ENCODE data around the gene KRTAP17-1. TPM values are rescaled to one million over a fixed set of nuclear protein-coding genes. Genes with fewer than 3 reads are reported as not detected.

Gene KRTAP17-1
- total RNA-seq, 1 experiment from 2014 or later, result not detected

DNA sequence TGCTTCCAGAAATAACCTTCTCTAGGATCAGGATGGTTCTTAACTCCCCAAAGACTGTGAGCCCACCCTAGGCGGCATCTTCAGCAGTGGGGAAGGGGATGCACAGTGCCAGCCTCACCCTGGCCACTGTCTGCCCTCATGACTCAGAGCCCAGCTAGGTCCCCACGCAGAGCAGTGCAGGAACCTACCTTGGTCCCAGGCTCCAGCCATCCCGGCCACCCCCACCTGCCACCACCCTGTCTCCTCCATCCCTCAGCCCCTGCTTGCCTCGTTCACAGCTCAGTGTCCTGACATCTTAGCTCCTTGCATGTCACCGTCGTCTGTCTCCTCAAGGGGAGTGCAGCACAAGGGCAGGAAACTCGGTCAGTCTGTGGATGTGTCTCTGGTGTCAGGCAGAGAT lies 16.1 kb upstream of the KRTAP17-1 start:
- DNase-seq (ENCODE audit: low spot score), result no peak
- TF ChIP-seq, protein P1, sequence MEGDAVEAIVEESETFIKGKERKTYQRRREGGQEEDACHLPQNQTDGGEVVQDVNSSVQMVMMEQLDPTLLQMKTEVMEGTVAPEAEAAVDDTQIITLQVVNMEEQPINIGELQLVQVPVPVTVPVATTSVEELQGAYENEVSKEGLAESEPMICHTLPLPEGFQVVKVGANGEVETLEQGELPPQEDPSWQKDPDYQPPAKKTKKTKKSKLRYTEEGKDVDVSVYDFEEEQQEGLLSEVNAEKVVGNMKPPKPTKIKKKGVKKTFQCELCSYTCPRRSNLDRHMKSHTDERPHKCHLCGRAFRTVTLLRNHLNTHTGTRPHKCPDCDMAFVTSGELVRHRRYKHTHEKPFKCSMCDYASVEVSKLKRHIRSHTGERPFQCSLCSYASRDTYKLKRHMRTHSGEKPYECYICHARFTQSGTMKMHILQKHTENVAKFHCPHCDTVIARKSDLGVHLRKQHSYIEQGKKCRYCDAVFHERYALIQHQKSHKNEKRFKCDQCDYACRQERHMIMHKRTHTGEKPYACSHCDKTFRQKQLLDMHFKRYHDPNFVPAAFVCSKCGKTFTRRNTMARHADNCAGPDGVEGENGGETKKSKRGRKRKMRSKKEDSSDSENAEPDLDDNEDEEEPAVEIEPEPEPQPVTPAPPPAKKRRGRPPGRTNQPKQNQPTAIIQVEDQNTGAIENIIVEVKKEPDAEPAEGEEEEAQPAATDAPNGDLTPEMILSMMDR (IDR thresholded peaks at IDR 0.05), result no peak
- TF ChIP-seq ZNF317 (CRISPR knock-in tag; IDR thresholded peaks at IDR 0.05; ENCODE audit: borderline replicate concordance, low read depth) (no peak), NFYB (CRISPR knock-in tag; conservative IDR thresholded peaks at IDR 0.05; ENCODE audit: low read depth) (no peak)
- ChIA-PET CTCF (no interaction called here), POLR2A (no interaction called here)
- no peaks in the 10 kb centered on the region for H3K4me1 Mint-ChIP-seq
- H3K27ac Mint-ChIP-seq, result no peak overlapping the region
- no peaks in the 10 kb centered on the region for H3K27me3 Mint-ChIP-seq (ENCODE audit: low read depth)
- no peaks in the 10 kb centered on the region for H3K9me3 Mint-ChIP-seq
- no peak overlapping the region for H3K4me3 Mint-ChIP-seq
- no peaks in the 10 kb centered on the region for H3K36me3 Mint-ChIP-seq
- ATAC-seq, result no peak

DNA sequence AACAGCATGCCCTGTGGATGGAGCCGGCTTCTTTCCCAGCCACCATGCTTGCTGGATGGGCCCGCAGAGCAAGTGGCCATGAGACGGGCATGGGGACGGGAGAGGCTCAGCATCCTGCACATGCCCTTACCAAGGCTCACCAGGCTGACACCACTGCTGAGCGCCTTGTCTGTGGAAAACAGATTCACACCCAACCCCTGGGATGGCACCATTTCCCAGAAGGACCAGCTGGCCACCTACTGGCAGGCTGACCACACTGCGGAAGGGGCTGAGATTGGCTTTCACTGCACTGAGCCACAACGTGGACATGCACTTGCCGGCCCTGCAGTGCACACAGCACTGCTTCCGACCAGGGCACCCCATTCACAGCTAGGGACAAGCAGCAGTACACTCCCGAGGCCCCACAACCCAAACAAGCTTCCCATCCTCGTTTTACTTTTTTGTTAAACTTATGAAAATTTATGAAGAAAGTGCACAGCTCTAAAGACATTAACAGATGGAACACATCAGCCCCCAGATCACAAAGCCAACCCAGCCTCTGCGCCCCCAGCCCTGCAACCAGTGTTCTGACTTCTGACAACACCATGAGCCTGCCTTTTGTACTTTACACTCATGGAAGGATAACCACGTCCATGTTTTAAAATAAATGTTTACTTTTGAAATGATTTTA lies 13.9 kb upstream of the KRTAP17-1 start:
- Mint-ChIP-seq H3K27me3 (ENCODE audit: low read depth) (no peaks in the 10 kb centered on the region), H3K4me1 (no peaks in the 10 kb centered on the region), H3K9me3 (no peaks in the 10 kb centered on the region), H3K4me3 (no peak overlapping the region), H3K36me3 (no peaks in the 10 kb centered on the region), H3K27ac (no peak overlapping the region)
- TF ChIP-seq, protein P1 (IDR thresholded peaks at IDR 0.05), result peak; percentile 86
- TF ChIP-seq, protein P2, sequence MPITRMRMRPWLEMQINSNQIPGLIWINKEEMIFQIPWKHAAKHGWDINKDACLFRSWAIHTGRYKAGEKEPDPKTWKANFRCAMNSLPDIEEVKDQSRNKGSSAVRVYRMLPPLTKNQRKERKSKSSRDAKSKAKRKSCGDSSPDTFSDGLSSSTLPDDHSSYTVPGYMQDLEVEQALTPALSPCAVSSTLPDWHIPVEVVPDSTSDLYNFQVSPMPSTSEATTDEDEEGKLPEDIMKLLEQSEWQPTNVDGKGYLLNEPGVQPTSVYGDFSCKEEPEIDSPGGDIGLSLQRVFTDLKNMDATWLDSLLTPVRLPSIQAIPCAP (CRISPR knock-in tag; IDR thresholded peaks at IDR 0.05), result no peak
- POLR2A ChIA-PET, result no interaction called here
- DNase-seq (ENCODE audit: low spot score), result peak; percentile 76
- ATAC-seq, result peak; percentile 90
- CTCF ChIA-PET, result interaction anchor here (0.9 to 3.3 kb wide), 10 partner anchors 10 to 466 kb away, joined by 3 to 17 read pairs (median 8); no protein-coding TSS in a partner anchor

DNA sequence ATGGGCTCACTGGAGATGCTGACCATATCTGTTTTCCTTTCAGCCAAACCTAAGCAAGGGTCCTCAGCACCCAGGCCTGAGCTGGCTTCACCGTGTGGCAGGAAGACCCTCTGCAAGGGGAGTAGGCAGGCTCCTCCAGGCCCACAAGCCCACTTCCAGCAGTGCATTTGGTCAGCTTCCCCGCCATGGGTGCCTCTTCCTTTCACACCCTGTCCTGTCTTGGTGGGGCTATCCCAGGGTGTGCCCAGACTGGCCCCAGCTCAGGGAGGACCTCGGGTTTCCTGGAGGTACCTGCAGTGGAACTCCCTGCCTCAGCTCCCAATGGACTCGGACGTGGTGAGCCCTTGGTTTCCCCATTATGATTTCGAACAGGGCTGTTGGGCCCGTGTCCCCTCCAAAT lies 12.7 kb upstream of the KRTAP17-1 start:
- CTCF ChIA-PET, result interaction anchor here (1.3 to 3.3 kb wide), 4 partner anchors 221 to 465 kb away, joined by 3 to 17 read pairs (median 10); no protein-coding TSS in a partner anchor
- Mint-ChIP-seq H3K4me3 (no peak overlapping the region), H3K9me3 (no peaks in the 10 kb centered on the region), H3K4me1 (0 out of 2 replicates have a peak, but pooled peaks cover 3% of the 10 kb centered on the region), H3K27me3 (ENCODE audit: low read depth) (no peaks in the 10 kb centered on the region), H3K27ac (no peak overlapping the region), H3K36me3 (no peaks in the 10 kb centered on the region)
- TF ChIP-seq, protein P3, sequence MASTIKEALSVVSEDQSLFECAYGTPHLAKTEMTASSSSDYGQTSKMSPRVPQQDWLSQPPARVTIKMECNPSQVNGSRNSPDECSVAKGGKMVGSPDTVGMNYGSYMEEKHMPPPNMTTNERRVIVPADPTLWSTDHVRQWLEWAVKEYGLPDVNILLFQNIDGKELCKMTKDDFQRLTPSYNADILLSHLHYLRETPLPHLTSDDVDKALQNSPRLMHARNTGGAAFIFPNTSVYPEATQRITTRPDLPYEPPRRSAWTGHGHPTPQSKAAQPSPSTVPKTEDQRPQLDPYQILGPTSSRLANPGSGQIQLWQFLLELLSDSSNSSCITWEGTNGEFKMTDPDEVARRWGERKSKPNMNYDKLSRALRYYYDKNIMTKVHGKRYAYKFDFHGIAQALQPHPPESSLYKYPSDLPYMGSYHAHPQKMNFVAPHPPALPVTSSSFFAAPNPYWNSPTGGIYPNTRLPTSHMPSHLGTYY (CRISPR knock-in tag; IDR thresholded peaks at IDR 0.05), result no peak
- TF ChIP-seq, protein P4, sequence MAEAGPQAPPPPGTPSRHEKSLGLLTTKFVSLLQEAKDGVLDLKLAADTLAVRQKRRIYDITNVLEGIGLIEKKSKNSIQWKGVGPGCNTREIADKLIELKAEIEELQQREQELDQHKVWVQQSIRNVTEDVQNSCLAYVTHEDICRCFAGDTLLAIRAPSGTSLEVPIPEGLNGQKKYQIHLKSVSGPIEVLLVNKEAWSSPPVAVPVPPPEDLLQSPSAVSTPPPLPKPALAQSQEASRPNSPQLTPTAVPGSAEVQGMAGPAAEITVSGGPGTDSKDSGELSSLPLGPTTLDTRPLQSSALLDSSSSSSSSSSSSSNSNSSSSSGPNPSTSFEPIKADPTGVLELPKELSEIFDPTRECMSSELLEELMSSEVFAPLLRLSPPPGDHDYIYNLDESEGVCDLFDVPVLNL (CRISPR knock-in tag; IDR thresholded peaks at IDR 0.05; ENCODE audit: borderline replicate concordance, low read depth), result no peak
- TF ChIP-seq MXD4 (CRISPR knock-in tag; IDR thresholded peaks at IDR 0.05; ENCODE audit: borderline replicate concordance), result no peak
- no peak for TF ChIP-seq ZNF317 (CRISPR knock-in tag; IDR thresholded peaks at IDR 0.05; ENCODE audit: borderline replicate concordance, low read depth)
- no peak for TF ChIP-seq ZBTB21 (CRISPR knock-in tag; IDR thresholded peaks at IDR 0.05; ENCODE audit: borderline replicate concordance)
- TF ChIP-seq EMX1 (CRISPR knock-in tag; IDR thresholded peaks at IDR 0.05), result no peak
- TF ChIP-seq RELA (CRISPR knock-in tag; IDR thresholded peaks at IDR 0.05; ENCODE audit: borderline replicate concordance), result no peak
- no peak for TF ChIP-seq CREB1 (CRISPR knock-in tag; IDR thresholded peaks at IDR 0.05)
- no peak for TF ChIP-seq NFYB (CRISPR knock-in tag; conservative IDR thresholded peaks at IDR 0.05; ENCODE audit: low read depth)
- TF ChIP-seq ZNF121 (CRISPR knock-in tag; IDR thresholded peaks at IDR 0.05), result no peak
- no peak for TF ChIP-seq RORB (CRISPR knock-in tag; IDR thresholded peaks at IDR 0.05)
- TF ChIP-seq, protein P5, sequence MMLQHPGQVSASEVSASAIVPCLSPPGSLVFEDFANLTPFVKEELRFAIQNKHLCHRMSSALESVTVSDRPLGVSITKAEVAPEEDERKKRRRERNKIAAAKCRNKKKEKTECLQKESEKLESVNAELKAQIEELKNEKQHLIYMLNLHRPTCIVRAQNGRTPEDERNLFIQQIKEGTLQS (CRISPR knock-in tag; conservative IDR thresholded peaks at IDR 0.05), result no peak
- no peak for TF ChIP-seq JUN (CRISPR knock-in tag; IDR thresholded peaks at IDR 0.05)
- TF ChIP-seq NR1H2 (CRISPR knock-in tag; IDR thresholded peaks at IDR 0.05), result no peak
- ATAC-seq (no peak), DNase-seq (ENCODE audit: low spot score) (no peak)
- POLR2A ChIA-PET, result no interaction called here
